SU-DHL-6 (cell line): ENCODE data around the gene SPTLC3.

Source experiments
- H2AFZ ChIP-seq: fragments of 200-600 bp; sonication (generic); 2 replicates; pipeline ENCODE4 v1.6.1; 2014; ENCODE audit warnings: low read depth, mild to moderate bottlenecking, moderate library complexity, mixed read lengths, antibody characterized with exemption, low read length; ENCODE audit not compliant: severe bottlenecking
- H3F3A ChIP-seq: fragments of 200-600 bp; shearing (Covaris generic); 2 replicates; pipeline ENCODE4 v1.6.0; 2016; ENCODE audit warnings: antibody characterized with exemption, mild to moderate bottlenecking; ENCODE audit not compliant: insufficient read depth
- H3K27ac ChIP-seq: fragments of 200-600 bp; sonication (generic); 2 replicates; pipeline ENCODE4 v1.5.1; 2016; ENCODE audit warnings: low read depth, mild to moderate bottlenecking, low read length, moderate library complexity, mixed read lengths
- H3K27me3 ChIP-seq: fragments of 200-600 bp; sonication (generic), shearing (Covaris generic); 2 replicates; pipeline ENCODE4 v1.6.0; 2014; ENCODE audit warnings: mild to moderate bottlenecking, low read length
- H3K36me3 ChIP-seq: fragments of 200-600 bp; sonication (generic); 2 replicates; pipeline ENCODE4 v1.6.1; 2014; ENCODE audit warnings: mild to moderate bottlenecking, low read length, mixed read lengths
- H3K4me2 ChIP-seq: fragments of 300-600, 200-600 bp; shearing (Covaris generic), sonication (generic); 2 replicates; pipeline ENCODE4 v1.6.0; 2014; ENCODE audit warnings: low read length, low read depth, mild to moderate bottlenecking; ENCODE audit not compliant: poor library complexity, severe bottlenecking
- H3K4me3 ChIP-seq: fragments of 200-600 bp; sonication (generic); 2 replicates; pipeline ENCODE4 v1.5.1; 2014; ENCODE audit warnings: antibody characterized with exemption, low read length, mild to moderate bottlenecking, mixed read lengths; ENCODE audit not compliant: insufficient read depth, poor library complexity, severe bottlenecking
- H3K79me2 ChIP-seq: fragments of 200-600 bp; sonication (generic); 2 replicates; pipeline ENCODE4 v1.6.1; 2014; ENCODE audit warnings: mild to moderate bottlenecking, low read length, moderate library complexity; ENCODE audit not compliant: insufficient read depth
- H3K9ac ChIP-seq: fragments of 200-600 bp; sonication (generic); 2 replicates; pipeline ENCODE4 v1.7.0; 2014; ENCODE audit warnings: mild to moderate bottlenecking, low read length
- H3K9me2 ChIP-seq: fragments of 200-600 bp; sonication (generic); replicated peaks from 2 replicates; pipeline ENCODE4 v1.6.1; 2014; ENCODE audit warnings: low read length; ENCODE audit not compliant: insufficient read depth
- H3K9me3 ChIP-seq: fragments of 200-600 bp; sonication (generic); 2 replicates; pipeline ENCODE4 v1.6.1; 2014; ENCODE audit warnings: low read length, mixed read lengths; ENCODE audit not compliant: insufficient read depth
- H4K20me1 ChIP-seq: fragments of 200-600 bp; sonication (generic); 2 replicates; pipeline ENCODE4 v1.6.1; 2014; ENCODE audit warnings: low read depth, mild to moderate bottlenecking, antibody characterized with exemption, low read length, moderate library complexity, mixed read lengths
- CTCF ChIP-seq: fragments of 200-600 bp; sonication (generic); IDR thresholded peaks from one replicate; pipeline ENCODE4 v1.5.1; 2017; ENCODE audit warnings: antibody characterized with exemption, mild to moderate bottlenecking, low read length, moderate library complexity; ENCODE audit not compliant: insufficient read depth, poor library complexity, severe bottlenecking
- EZH2phosphoT487 ChIP-seq: fragments of 200-600 bp; sonication (generic), shearing (Covaris generic); conservative IDR thresholded peaks from 2 replicates; pipeline ENCODE4 v1.6.1; 2018; ENCODE audit warnings: mild to moderate bottlenecking, antibody characterized with exemption, low read length, moderate library complexity, mixed read lengths

Gene SPTLC3

DNA sequence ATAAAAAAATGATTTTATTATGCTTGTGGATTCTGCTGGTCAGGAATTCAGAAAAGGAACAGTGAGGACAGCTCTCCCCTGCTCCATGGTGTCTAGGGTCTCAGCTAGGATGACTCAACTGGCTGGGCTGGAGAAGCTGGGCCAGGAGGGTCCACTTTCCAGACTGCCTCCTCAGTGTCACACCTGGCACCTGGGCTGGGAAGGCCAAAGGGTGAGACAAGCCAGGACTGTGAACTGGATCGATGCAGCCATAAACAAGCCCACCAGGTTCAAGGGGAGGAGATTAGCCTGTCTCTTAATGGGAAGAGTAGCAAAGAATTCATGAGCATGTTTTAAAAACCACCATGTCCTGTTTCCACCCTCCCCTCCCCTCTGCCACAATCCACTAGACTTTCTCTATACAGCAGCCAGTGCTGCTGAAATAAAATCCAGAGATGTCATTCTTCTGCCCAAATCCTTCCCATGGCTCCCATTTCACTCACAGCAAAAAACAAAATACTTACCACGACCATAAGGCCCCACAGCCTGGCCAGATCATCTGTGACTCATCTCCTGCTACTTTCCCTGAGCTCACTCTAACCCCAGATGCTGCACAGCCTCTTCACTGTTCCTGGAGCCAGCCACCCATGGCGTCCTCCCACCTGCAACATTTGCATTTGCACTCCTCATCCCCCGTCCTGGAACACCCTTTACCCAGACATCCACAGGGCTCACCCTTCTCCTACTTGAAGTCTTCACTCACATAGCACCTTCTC is 13.8 kb downstream of the SPTLC3 start:
- Histone ChIP-seq H3K9me3 (no peaks in the 10 kb centered on the region), H3K9me2 (no peaks in the 10 kb centered on the region), H3K79me2 (no peaks in the 10 kb centered on the region), H3K27ac (no peak overlapping the region), H4K20me1 (no peaks in the 10 kb centered on the region), H2AFZ (no peak overlapping the region), H3K27me3 (no peaks in the 10 kb centered on the region), H3K36me3 (no peaks in the 10 kb centered on the region), H3K4me2 (no peak overlapping the region), H3F3A (no peaks in the 10 kb centered on the region), H3K9ac (no peak overlapping the region), H3K4me3 (no peak overlapping the region)
- no peak for TF ChIP-seq EZH2phosphoT487
- TF ChIP-seq CTCF = no peak

DNA sequence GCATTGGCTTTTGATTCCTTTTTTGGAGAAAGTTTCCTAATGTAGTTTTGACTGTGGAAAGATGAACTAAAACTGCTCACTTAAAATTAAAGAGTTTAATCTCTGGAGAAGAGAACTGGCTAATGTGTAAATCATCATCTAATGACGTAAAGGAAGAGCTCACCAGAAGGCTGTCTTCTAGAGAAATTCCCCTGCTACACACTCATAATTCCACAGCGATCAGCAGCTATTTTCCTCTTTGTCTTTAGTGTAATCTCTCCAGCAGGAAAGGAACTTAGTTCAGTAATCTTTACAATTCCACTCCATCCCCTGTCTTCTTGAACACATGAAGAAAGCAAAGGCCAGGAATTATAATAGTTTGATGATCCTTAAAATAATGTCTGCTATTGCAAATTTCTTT is 15.8 kb downstream of the SPTLC3 start:
- no peaks in the 10 kb centered on the region for H3K9me2 ChIP-seq
- H2AFZ ChIP-seq = no peak overlapping the region
- no peak overlapping the region for H3K27ac ChIP-seq
- no peaks in the 10 kb centered on the region for H3K27me3 ChIP-seq
- H3K36me3 ChIP-seq = no peaks in the 10 kb centered on the region
- TF ChIP-seq CTCF (no peak), EZH2phosphoT487 (no peak)
- H3K9ac ChIP-seq = no peak overlapping the region
- no peaks in the 10 kb centered on the region for H3F3A ChIP-seq
- no peaks in the 10 kb centered on the region for H3K79me2 ChIP-seq
- no peak overlapping the region for H3K4me2 ChIP-seq
- no peak overlapping the region for H3K4me3 ChIP-seq
- H3K9me3 ChIP-seq = no peaks in the 10 kb centered on the region
- H4K20me1 ChIP-seq = no peaks in the 10 kb centered on the region

- H3K36me3 ChIP-seq = no peaks in the 10 kb centered on the region
Observed at GRCh38 chr20:13025181-13025580, 16.4 kb downstream of the SPTLC3 start.

DNA sequence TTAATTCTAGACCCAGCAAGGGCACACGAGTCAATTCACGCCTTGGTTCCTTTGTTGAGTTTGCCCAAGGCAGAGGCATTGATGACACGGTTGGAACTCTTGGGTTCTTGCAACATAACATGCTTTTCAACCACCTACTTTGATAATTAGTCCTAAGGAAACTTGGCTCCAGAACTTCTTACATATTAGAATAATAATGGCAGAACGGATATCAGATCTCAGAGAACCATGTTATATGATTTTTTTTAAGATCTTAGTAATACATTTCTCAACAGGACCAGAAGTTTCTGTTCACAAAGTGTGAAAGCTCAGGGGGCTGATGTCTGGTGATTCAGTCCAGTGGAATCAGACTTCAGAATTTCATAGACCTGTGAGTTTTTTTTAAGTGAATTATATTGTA is 19.2 kb downstream of the SPTLC3 start:
- Histone ChIP-seq H3K79me2 (no peaks in the 10 kb centered on the region), H3K4me2 (no peak overlapping the region), H3K9me2 (no peaks in the 10 kb centered on the region), H3K4me3 (no peak overlapping the region), H3K9me3 (no peaks in the 10 kb centered on the region), H3F3A (no peaks in the 10 kb centered on the region), H4K20me1 (no peaks in the 10 kb centered on the region), H3K27ac (no peak overlapping the region), H3K36me3 (no peaks in the 10 kb centered on the region), H3K9ac (no peak overlapping the region), H3K27me3 (no peaks in the 10 kb centered on the region), H2AFZ (no peak overlapping the region)
- TF ChIP-seq EZH2phosphoT487 = no peak
- no peak for TF ChIP-seq CTCF

More at GRCh38 chr20:13025181-13025580, 16.4 kb downstream of the SPTLC3 start:
- Histone ChIP-seq H4K20me1 (no peaks in the 10 kb centered on the region), H3K4me3 (no peak overlapping the region), H3K79me2 (no peaks in the 10 kb centered on the region), H3K9me2 (no peaks in the 10 kb centered on the region), H3K9me3 (no peaks in the 10 kb centered on the region), H3K27ac (no peak overlapping the region), H3K27me3 (no peaks in the 10 kb centered on the region), H2AFZ (no peak overlapping the region), H3K4me2 (no peak overlapping the region), H3F3A (no peaks in the 10 kb centered on the region), H3K9ac (no peak overlapping the region)
- TF ChIP-seq EZH2phosphoT487 = no peak
